ENCODE data around the gene CFAP157. TPM values are rescaled to one million over a fixed set of nuclear protein-coding genes. Genes with fewer than 3 reads are reported as not detected.

Gene CFAP157
- total RNA-seq, 4 donors from 2014 or later: 0.24 to 0.57 TPM; not detected in 2

DNA sequence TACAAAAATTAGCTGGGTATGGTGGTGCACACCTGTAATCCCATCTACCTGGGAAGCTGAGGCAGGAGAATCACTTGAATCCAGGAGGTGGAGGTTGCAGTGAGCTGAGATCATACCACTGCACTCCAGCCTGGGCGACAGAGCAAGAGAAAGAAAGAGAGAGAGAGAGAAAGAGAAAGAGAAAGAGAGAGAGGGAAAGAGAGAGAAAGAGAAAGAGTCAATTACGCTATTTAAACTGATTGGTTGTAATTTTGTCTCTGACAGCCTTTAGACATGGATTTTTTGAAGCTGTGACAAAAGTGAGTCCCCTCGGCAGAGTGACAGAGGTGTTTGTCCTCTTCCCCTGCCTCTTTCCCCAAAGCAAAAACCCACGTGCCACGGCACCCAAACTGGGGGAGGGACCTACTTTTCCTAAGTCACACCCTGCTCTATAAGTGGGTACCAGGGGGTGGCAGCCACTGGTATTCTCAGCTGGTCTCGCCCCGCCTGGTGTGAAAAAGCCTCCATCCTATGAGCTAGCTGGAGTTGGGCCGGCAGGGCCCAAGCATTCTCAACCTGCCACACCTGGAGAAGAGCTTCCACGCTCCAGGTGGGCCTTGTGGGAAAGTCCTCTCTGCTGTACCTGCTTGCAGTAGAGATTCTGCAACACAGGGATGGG is 3.4 kb upstream of the CFAP157 start:
- TF ChIP-seq POLR2AphosphoS5 (IDR thresholded peaks at IDR 0.05): no peak
- TF ChIP-seq EP300 (IDR thresholded peaks at IDR 0.05): no peak
- TF ChIP-seq, protein P1, sequence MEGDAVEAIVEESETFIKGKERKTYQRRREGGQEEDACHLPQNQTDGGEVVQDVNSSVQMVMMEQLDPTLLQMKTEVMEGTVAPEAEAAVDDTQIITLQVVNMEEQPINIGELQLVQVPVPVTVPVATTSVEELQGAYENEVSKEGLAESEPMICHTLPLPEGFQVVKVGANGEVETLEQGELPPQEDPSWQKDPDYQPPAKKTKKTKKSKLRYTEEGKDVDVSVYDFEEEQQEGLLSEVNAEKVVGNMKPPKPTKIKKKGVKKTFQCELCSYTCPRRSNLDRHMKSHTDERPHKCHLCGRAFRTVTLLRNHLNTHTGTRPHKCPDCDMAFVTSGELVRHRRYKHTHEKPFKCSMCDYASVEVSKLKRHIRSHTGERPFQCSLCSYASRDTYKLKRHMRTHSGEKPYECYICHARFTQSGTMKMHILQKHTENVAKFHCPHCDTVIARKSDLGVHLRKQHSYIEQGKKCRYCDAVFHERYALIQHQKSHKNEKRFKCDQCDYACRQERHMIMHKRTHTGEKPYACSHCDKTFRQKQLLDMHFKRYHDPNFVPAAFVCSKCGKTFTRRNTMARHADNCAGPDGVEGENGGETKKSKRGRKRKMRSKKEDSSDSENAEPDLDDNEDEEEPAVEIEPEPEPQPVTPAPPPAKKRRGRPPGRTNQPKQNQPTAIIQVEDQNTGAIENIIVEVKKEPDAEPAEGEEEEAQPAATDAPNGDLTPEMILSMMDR (IDR thresholded peaks at IDR 0.05): no peak
- no peak for TF ChIP-seq POLR2A (IDR thresholded peaks at IDR 0.05)

DNA sequence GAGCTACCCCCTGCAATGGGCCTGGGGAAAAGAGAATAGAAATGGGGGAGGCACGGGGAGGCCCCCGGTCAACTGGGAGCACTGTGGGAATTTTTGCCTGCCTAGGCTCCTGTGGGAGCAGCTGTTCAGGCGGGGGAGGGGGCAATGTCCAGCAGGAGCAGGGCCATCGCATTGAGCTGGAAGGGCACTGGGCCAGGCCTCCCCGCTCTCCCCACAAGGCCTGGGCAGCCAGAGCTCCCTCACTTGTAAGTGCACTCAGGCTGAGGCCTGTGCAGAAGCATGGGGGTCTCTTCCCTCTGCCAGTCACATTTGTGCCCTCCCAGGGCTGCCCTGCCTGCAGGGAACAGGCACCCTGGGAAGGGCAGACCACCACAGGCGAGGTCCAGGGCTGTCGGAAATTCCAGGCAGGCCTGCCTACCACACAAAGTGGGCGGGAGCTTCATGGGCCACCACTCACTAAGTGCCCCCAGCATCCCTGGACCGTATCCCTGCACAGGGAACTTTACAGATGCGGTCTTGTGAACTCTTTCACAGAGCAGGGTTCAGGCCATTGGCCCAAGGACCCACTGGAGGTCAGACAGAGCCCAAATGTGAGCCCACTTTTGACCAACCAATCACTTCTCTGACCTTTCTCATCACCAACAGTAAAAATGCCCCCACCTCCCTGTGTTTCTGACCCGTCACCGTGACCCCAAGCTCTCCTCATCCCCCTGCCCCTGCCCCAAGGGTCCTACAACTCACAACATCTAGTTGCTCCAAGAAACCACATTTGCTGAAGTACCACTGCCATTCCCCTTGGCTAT is 1.0 kb upstream of the CFAP157 start:
- H3K27ac ChIP-seq: no peak overlapping the region
- no peak for TF ChIP-seq POLR2A (IDR thresholded peaks at IDR 0.05)
- TF ChIP-seq POLR2AphosphoS5 (IDR thresholded peaks at IDR 0.05): no peak
- no peak for TF ChIP-seq EP300 (IDR thresholded peaks at IDR 0.05)
- TF ChIP-seq, protein P1 (IDR thresholded peaks at IDR 0.05): no peak
- no peaks in the 10 kb centered on the region for H3K27me3 ChIP-seq
- no peak overlapping the region for H3K4me3 ChIP-seq
- DNase-seq (ENCODE audit: low spot score in 2 of 2): no peak
- no peaks in the 10 kb centered on the region for H3K9me3 ChIP-seq
- peaks cover 2% of the 10 kb centered on the region for H3K4me1 ChIP-seq
- H3K36me3 ChIP-seq: no peaks in the 10 kb centered on the region
- WGBS: 89% methylated on average over 8 of the region's 12 CpGs

More for the DNA sequence above, 3.4 kb upstream of the CFAP157 start:
- no peak overlapping the region for H3K27ac ChIP-seq
- no peaks in the 10 kb centered on the region for H3K9me3 ChIP-seq
- no peak overlapping the region for H3K4me3 ChIP-seq
- no peaks in the 10 kb centered on the region for H3K27me3 ChIP-seq
- no peaks in the 10 kb centered on the region for H3K36me3 ChIP-seq
- peaks cover 22% of the 10 kb centered on the region for H3K4me1 ChIP-seq
- DNase-seq (ENCODE audit: low spot score in 2 of 2): no peak
- 76% methylated on average over 9 of the region's 9 CpGs for WGBS

DNA sequence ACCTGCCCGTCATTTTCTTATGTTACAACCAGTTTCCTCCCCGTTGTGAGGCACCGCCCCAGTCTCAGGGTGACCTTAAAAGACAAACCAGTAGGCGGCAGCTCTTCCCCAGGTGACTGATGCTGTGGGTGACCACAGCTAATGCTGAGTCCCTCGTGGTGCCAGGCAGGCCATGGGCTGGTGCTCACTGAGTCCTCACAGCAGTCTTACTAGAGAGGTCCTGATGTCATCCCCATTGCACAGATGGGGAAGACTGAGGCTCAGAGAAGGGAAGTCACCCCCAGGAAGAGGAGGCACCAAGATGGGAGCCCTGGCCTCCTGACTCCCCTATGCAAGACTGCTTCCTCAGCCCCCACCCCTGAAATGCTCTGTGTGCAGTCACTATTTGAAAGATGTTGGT is 978 bp downstream of the CFAP157 start:
- Histone ChIP-seq H3K4me1 (peaks cover 2% of the 10 kb centered on the region), H3K27ac (no peak overlapping the region), H3K36me3 (no peaks in the 10 kb centered on the region), H3K27me3 (no peaks in the 10 kb centered on the region), H3K4me3 (no peak overlapping the region), H3K9me3 (no peaks in the 10 kb centered on the region)
- TF ChIP-seq POLR2AphosphoS5 (IDR thresholded peaks at IDR 0.05): no peak
- DNase-seq (ENCODE audit: low spot score in 2 of 2): no peak
- 67% methylated on average over 3 of the region's 5 CpGs for WGBS

DNA sequence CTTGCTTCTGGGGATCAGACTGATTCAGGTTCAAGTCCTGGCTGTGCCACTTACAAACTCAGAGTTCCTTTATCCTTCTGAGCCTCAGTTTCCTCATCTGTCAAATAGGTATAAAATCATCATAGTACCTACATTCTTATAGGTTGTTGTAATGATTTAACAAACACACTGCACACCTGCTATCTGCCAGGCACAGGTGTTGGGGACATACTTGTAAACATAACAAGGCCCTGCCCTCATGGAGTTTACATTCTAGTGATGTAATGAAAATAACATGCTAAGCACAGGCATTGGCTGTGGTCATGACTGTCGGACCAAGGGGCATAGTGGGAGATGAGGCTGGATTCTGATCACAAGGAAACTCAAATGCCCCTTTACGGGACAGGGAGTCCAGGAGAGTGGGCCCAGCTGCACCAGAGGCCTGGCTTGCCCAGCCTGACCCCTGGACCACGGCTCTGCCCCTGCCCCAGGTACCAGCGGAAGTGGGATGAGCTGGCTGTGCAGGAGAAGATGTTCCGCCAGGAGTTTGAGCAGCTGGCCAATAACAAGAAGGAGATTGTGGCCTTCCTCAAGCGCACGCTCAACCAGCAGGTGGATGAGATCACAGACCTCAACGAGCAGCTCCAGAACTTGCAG is 2.3 kb downstream of the CFAP157 start:
- no peaks in the 10 kb centered on the region for H3K27me3 ChIP-seq
- no peaks in the 10 kb centered on the region for H3K9me3 ChIP-seq
- H3K36me3 ChIP-seq: no peaks in the 10 kb centered on the region
- DNase-seq (ENCODE audit: low spot score in 2 of 2): no peak
- 90% methylated on average over 8 of the region's 8 CpGs for WGBS
- H3K4me1 ChIP-seq: peaks cover 6% of the 10 kb centered on the region
- no peak for TF ChIP-seq EP300 (IDR thresholded peaks at IDR 0.05)
- TF ChIP-seq, protein P1 (IDR thresholded peaks at IDR 0.05): no peak
- no peak for TF ChIP-seq POLR2A (IDR thresholded peaks at IDR 0.05)
- H3K27ac ChIP-seq: no peak overlapping the region
- H3K4me3 ChIP-seq: no peak overlapping the region

DNA sequence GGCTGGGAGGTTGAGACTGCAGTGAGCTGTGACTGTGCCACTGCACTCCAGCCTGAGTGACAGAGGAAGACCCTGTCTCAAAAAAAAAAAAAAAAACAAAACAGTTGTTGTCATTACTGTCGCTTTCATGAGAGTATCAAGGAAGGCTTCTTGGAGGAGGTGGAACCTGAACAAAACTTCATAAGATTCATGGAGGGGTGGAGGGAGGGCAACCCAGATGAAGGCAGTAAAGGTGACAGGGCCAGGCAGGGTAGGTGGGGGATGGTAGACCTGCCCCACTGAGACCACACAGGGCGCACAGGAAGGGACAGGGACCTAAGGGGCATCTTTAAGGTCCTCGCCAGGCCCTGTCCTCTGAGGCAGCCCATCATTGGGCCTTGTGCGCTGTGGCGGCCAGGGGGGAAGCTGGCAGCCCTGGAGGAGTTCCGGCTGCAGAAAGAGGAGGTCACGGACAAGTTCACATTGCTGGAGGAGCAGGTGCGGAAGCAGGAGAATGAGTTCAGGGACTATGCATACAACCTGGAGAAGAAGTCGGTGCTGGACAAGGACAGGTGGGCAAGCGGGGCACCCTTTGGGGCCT is 3.5 kb downstream of the CFAP157 start:
- Histone ChIP-seq H3K36me3 (no peaks in the 10 kb centered on the region), H3K27me3 (no peaks in the 10 kb centered on the region), H3K27ac (no peak overlapping the region), H3K9me3 (no peaks in the 10 kb centered on the region), H3K4me1 (peaks cover 16% of the 10 kb centered on the region), H3K4me3 (no peak overlapping the region)
- TF ChIP-seq EP300 (IDR thresholded peaks at IDR 0.05): no peak
- TF ChIP-seq, protein P1 (IDR thresholded peaks at IDR 0.05): no peak
- no peak for TF ChIP-seq POLR2AphosphoS5 (IDR thresholded peaks at IDR 0.05)
- no peak for TF ChIP-seq POLR2A (IDR thresholded peaks at IDR 0.05)
- no peak for DNase-seq (ENCODE audit: low spot score in 2 of 2)
- 92% methylated on average over 10 of the region's 10 CpGs for WGBS

Measured in suprapubic skin (tissue), 4 donors.